Breast epithelium (tissue), 3 donors: ENCODE data around the gene MIXL1.

Experiments
- CTCF ChIP-seq, 3 donors: fragments of 450-650 bp; IDR thresholded peaks; one replicate each; pipeline ENCODE4 v1.5.1; 2016 to 2017; ENCODE audit warnings: antibody characterized with exemption in 3 of 3, mild to moderate bottlenecking in 3 of 3, moderate library complexity in 3 of 3
- POLR2A ChIP-seq: fragments of 450-650 bp; IDR thresholded peaks from one replicate; pipeline ENCODE4 v1.6.1; 2016; ENCODE audit warnings: antibody characterized with exemption, mild to moderate bottlenecking, moderate library complexity

DNA sequence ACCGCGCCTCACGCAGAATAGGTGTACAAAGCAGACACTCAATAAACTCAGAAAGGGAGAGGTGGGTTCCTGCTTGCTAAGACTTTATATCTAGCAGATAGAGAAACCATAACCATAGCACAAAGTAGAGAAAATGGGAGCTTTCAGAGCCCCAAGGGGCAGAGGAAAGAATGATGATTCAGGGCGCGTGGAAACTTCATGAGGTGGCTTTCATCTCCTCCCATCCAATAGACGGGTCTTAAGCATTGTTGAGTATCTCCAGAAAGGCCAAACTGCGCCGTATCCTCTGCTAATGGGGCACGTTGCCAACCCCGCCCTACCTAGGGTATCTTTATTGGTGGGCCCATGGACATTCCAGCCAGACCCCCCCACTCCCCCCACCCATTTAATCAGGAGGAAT lies 778 bp upstream of the MIXL1 start:
- TF ChIP-seq POLR2A (no peak), CTCF (IDR thresholded peaks at IDR 0.05) (no peak)
